IMR-90 (cell line): ENCODE data around the gene DSG1. TPM values are rescaled to one million over a fixed set of nuclear protein-coding genes. Genes with fewer than 3 reads are reported as not detected.

Source experiments
- ATAC-seq: fragments of 200-7000 bp; cut with Tn5 transposase; 2 replicates; pipeline ENCODE4 v1.9.1; 2020; ENCODE audit warnings: low read depth, mild to moderate bottlenecking, moderate library complexity
- BruUV-seq: library from RNA; stranded (reverse); fragments of 400-500 nt; replicated peaks from 2 replicates; lab custom pipeline; 2021; lab: Mats Ljungman, UMichigan
- CTCF ChIA-PET: fragments of 300-600 bp; formaldehyde crosslinking; extraction: SDS; loops from one replicate; lab custom pipeline; 2021; ENCODE audit warnings: antibody characterized with exemption; lab: Yijun Ruan, JAX
- POLR2A ChIA-PET: fragments of 300-600 bp; sonication (Branson Sonifier 250); formaldehyde crosslinking; loops from one replicate; lab custom pipeline; 2022; ENCODE audit warnings: antibody characterized with exemption; ENCODE audit not compliant: unreplicated experiment; lab: Charles Lee
- DNase-seq: peaks from one replicate; pipeline ENCODE4 v3.0.0; 2013
- H2AFZ ChIP-seq: replicated peaks from 2 replicates; pipeline ENCODE3; 2013; ENCODE audit warnings: low read length, mild to moderate bottlenecking; ENCODE audit not compliant: poor library complexity
- H2AK5ac ChIP-seq: 2 replicates; pipeline ENCODE4 v1.6.1; 2013; ENCODE audit warnings: low read depth, low read length, inconsistent platforms
- H2AK9ac ChIP-seq: replicated peaks from 2 replicates; pipeline ENCODE3; 2013; ENCODE audit warnings: mild to moderate bottlenecking, low read depth, low read length, moderate library complexity; ENCODE audit not compliant: poor library complexity
- H2BK120ac ChIP-seq: 2 replicates; pipeline ENCODE4 v1.6.1; 2013; ENCODE audit warnings: low read depth, low read length, inconsistent platforms
- H2BK15ac ChIP-seq: 3 replicates; pipeline ENCODE4 v1.6.1; 2013; ENCODE audit warnings: low read depth, low read length, inconsistent platforms
- H2BK20ac ChIP-seq: 2 replicates; pipeline ENCODE4 v1.6.1; 2013; ENCODE audit warnings: low read depth, mild to moderate bottlenecking, inconsistent platforms, low read length, moderate library complexity
- H2BK5ac ChIP-seq: 2 replicates; pipeline ENCODE4 v1.6.1; 2013; ENCODE audit warnings: mild to moderate bottlenecking, low read depth, low read length, inconsistent platforms; ENCODE audit not compliant: poor library complexity, severe bottlenecking
- H3K14ac ChIP-seq: replicated peaks from 2 replicates; pipeline ENCODE4 v1.6.1; 2013; ENCODE audit warnings: low read depth, low read length, inconsistent platforms
- H3K18ac ChIP-seq: 2 replicates; pipeline ENCODE4 v1.6.1; 2013; ENCODE audit warnings: low read depth, low read length, control low read depth
- H3K23ac ChIP-seq: 2 replicates; pipeline ENCODE4 v1.6.1; 2013; ENCODE audit warnings: low read depth, low read length, inconsistent platforms
- H3K27ac ChIP-seq: 2 replicates; pipeline ENCODE4 v1.5.1; 2013; ENCODE audit warnings: mild to moderate bottlenecking, control low read depth, low read length; ENCODE audit not compliant: insufficient read depth
- H3K27me3 ChIP-seq: 2 replicates; pipeline ENCODE4 v1.6.1; 2013; ENCODE audit warnings: low read length; ENCODE audit not compliant: control insufficient read depth, insufficient read depth
- H3K36me3 ChIP-seq: 2 replicates; pipeline ENCODE4 v1.6.1; 2013; ENCODE audit warnings: low read length, mixed read lengths; ENCODE audit not compliant: control insufficient read depth, insufficient read depth
- H3K4ac ChIP-seq: 2 replicates; pipeline ENCODE4 v1.6.1; 2013; ENCODE audit warnings: low read depth, low read length, inconsistent platforms
- H3K4me1 ChIP-seq: 2 replicates; pipeline ENCODE4 v1.6.1; 2013; ENCODE audit warnings: low read length, mixed read lengths; ENCODE audit not compliant: control insufficient read depth, insufficient read depth
- H3K4me2 ChIP-seq: 2 replicates; pipeline ENCODE4 v1.6.1; 2013; ENCODE audit warnings: low read depth, mild to moderate bottlenecking, control low read depth, low read length, moderate library complexity
- H3K4me3 ChIP-seq: 2 replicates; pipeline ENCODE4 v1.5.1; 2013; ENCODE audit warnings: low read depth, mild to moderate bottlenecking, control low read depth, low read length, moderate library complexity; ENCODE audit not compliant: insufficient read depth
- H3K56ac ChIP-seq: 2 replicates; pipeline ENCODE4 v1.6.1; 2013; ENCODE audit warnings: low read length, inconsistent platforms; ENCODE audit not compliant: insufficient read depth; ENCODE audit errors: extremely low read depth
- H3K79me1 ChIP-seq, 2 experiments: 2 replicates each; pipeline ENCODE4 v1.6.1; 2013; ENCODE audit warnings: low read length in 2 of 2, inconsistent platforms in 1 of 2, low read depth in 1 of 2
- H3K9ac ChIP-seq: 2 replicates; pipeline ENCODE4 v1.6.1; 2013; ENCODE audit warnings: low read depth, low read length, control low read depth
- H3K9me1 ChIP-seq: 2 replicates; pipeline ENCODE4 v1.6.1; 2013; ENCODE audit warnings: low read length, inconsistent platforms; ENCODE audit not compliant: insufficient read depth
- H3K9me3 ChIP-seq: 2 replicates; pipeline ENCODE4 v1.6.1; 2013; ENCODE audit warnings: low read length; ENCODE audit not compliant: control insufficient read depth, insufficient read depth
- H4K20me1 ChIP-seq: 2 replicates; pipeline ENCODE4 v1.6.1; 2013; ENCODE audit warnings: low read length, inconsistent platforms; ENCODE audit not compliant: insufficient read depth
- H4K5ac ChIP-seq: 2 replicates; pipeline ENCODE4 v1.6.1; 2013; ENCODE audit warnings: mild to moderate bottlenecking, low read depth, low read length, control low read depth
- H4K8ac ChIP-seq, 2 experiments: 2 replicates each; pipeline ENCODE4 v1.6.1; 2013; ENCODE audit warnings: low read depth in 2 of 2, low read length in 2 of 2, control low read depth in 1 of 2, inconsistent platforms in 1 of 2
- H4K91ac ChIP-seq: 2 replicates; pipeline ENCODE4 v1.6.1; 2013; ENCODE audit warnings: low read depth, low read length, inconsistent platforms; ENCODE audit not compliant: insufficient read depth
- BHLHE40 ChIP-seq: fragments of 150-350 bp; IDR thresholded peaks from 2 replicates; pipeline ENCODE4 v1.6.1; 2016; ENCODE audit warnings: mild to moderate bottlenecking, low read depth, low read length
- CHD1 ChIP-seq: IDR thresholded peaks from 2 replicates; pipeline ENCODE4 v1.6.1; 2012; ENCODE audit warnings: low read depth, low read length, improper control_type of control experiment
- MAFK ChIP-seq: IDR thresholded peaks from 2 replicates; pipeline ENCODE4 v1.6.1; 2012; ENCODE audit warnings: low read depth, low read length, improper control_type of control experiment
- MAZ ChIP-seq: IDR thresholded peaks from 2 replicates; pipeline ENCODE4 v1.6.1; 2012; ENCODE audit warnings: low read depth, mild to moderate bottlenecking, low read length, improper control_type of control experiment, moderate library complexity, borderline replicate concordance
- MXI1 ChIP-seq: IDR thresholded peaks from 2 replicates; pipeline ENCODE4 v1.6.1; 2012; ENCODE audit warnings: low read depth, mild to moderate bottlenecking, low read length, moderate library complexity, borderline replicate concordance
- POLR2A ChIP-seq: IDR thresholded peaks from 2 replicates; pipeline ENCODE4 v1.6.1; 2012; ENCODE audit warnings: mild to moderate bottlenecking, low read depth, low read length
- RAD21 ChIP-seq: IDR thresholded peaks from 2 replicates; pipeline ENCODE4 v1.6.1; 2012; ENCODE audit warnings: low read length, improper control_type of control experiment
- RCOR1 ChIP-seq: IDR thresholded peaks from 2 replicates; pipeline ENCODE4 v1.6.1; 2012; ENCODE audit warnings: mild to moderate bottlenecking, low read length, improper control_type of control experiment; ENCODE audit not compliant: insufficient replicate concordance
- SMC3 ChIP-seq: fragments of 150-350 bp; IDR thresholded peaks from 2 replicates; pipeline ENCODE4 v1.6.1; 2016; ENCODE audit warnings: low read depth, mild to moderate bottlenecking, antibody characterized with exemption, low read length, moderate library complexity
- WGBS, 2 experiments: methylation state at CpG; one replicate each; pipeline versions ENCODE4 v1.1.5 to v1.1.7; 2013; ENCODE audit warnings: missing lambda C conversion rate in 2 of 2; ENCODE audit not compliant: insufficient read length in 1 of 2; ENCODE audit errors: extremely low coverage in 2 of 2; 5-methylcytosine and 5-hydroxymethylcytosine counted together
- dilution Hi-C: fragments of 300-500 bp; cut with HindIII; formaldehyde crosslinking; loops from one replicate; pipeline ENCODE4 v1.14.3; 2018; ENCODE audit warnings: low sequenced_read_pairs; ENCODE audit not compliant: unreplicated experiment
- in situ Hi-C: fragments of 300-500 bp; cut with MboI; formaldehyde crosslinking; loops from 3 replicates; pipeline ENCODE4 v1.14.3; 2019; ENCODE audit warnings: low sequenced_read_pairs, inconsistent platforms, mixed read lengths
- intact Hi-C: fragments of 100-400 bp; cut with micrococcal nuclease; formaldehyde crosslinking; loops from 2 replicates; pipeline ENCODE4 v1.10.0; 2022
- polyA plus RNA-seq, 3 experiments: library from polyadenylated mRNA; depleted of rRNA; stranded (reverse); fragments of >200 nt; gene quantifications; 2 replicates each; pipeline ENCODE4 v1.2.3, GENCODE V29; 2012; ENCODE audit warnings: low replicate concordance in 1 of 3
- total RNA-seq: library from RNA; depleted of rRNA; stranded (reverse); fragments of >200 nt; gene quantifications from 2 replicates; pipeline ENCODE4 v1.2.3, GENCODE V29; 2012
- TF ChIP-seq, protein P1 (sequence below): fragments of 150-350 bp; IDR thresholded peaks from 2 replicates; pipeline ENCODE4 v1.6.1; 2017; ENCODE audit warnings: mild to moderate bottlenecking, antibody characterized with exemption, low read length, low read depth

DSG1 gene
- total and polyA plus RNA-seq, 2 of the 4 experiments (the other 2 are of a cell fraction), result not detected

DNA sequence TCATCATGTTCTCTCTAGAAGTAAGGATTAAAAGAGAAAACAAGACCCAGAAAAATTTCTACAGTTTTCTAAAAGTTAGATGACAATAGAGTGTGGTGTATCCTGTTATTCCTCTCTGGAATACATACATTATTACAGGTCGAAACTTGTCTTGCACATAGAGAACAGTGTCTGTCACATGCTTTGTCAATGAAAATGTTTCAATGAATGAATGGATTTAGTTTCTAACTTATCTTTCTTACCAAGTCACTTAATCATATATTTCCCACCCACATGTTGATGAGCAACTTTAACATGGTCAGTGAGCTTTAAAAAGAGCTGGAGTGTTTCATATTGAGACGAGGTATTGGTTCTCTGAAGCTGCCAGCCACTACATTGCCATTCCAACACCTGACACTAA, 63.0 kb downstream of the DSG1 start:
- Histone ChIP-seq H3K18ac (no peak overlapping the region), H4K5ac (no peak overlapping the region), H2BK120ac (no peak overlapping the region), H2AK5ac (no peak overlapping the region), H3K9me3 (no peaks in the 10 kb centered on the region), H3K79me1 (no peaks in the 10 kb centered on the region), H2BK5ac (no peak overlapping the region), H2AK9ac (no peak overlapping the region), H3K14ac (no peak overlapping the region), H2BK20ac (no peak overlapping the region), H2AFZ (no peak overlapping the region), H3K36me3 (no peaks in the 10 kb centered on the region), H3K4ac (no peak overlapping the region), H3K4me2 (no peak overlapping the region), H3K27me3 (no peaks in the 10 kb centered on the region), H3K4me3 (no peak overlapping the region), H3K23ac (no peak overlapping the region), H2BK15ac (no peak overlapping the region), H4K20me1 (no peaks in the 10 kb centered on the region), H3K9me1 (no peaks in the 10 kb centered on the region), H3K56ac (no peak overlapping the region), H3K9ac (no peak overlapping the region), H3K27ac (no peak overlapping the region), H4K91ac (no peak overlapping the region), H3K4me1 (no peaks in the 10 kb centered on the region), H4K8ac (no peak overlapping the region)
- POLR2A ChIA-PET, result no interaction called here
- WGBS, 2 experiments, result no CpG with 5 or more reads among the region's 2 CpGs
- intact Hi-C loops (no loop called here), dilution Hi-C loops (no loop called here), in situ Hi-C loops (no loop called here)
- CTCF ChIA-PET, result no interaction called here
- no TSS peak for BruUV-seq
- DNase-seq (no peak), ATAC-seq (no peak)
- no peak for TF ChIP-seq BHLHE40
- TF ChIP-seq POLR2A, result no peak
- no peak for TF ChIP-seq MAFK
- TF ChIP-seq SMC3, result no peak
- no peak for TF ChIP-seq MXI1
- no peak for TF ChIP-seq CHD1
- TF ChIP-seq RAD21, result no peak
- no peak for TF ChIP-seq RCOR1
- TF ChIP-seq, protein P1, sequence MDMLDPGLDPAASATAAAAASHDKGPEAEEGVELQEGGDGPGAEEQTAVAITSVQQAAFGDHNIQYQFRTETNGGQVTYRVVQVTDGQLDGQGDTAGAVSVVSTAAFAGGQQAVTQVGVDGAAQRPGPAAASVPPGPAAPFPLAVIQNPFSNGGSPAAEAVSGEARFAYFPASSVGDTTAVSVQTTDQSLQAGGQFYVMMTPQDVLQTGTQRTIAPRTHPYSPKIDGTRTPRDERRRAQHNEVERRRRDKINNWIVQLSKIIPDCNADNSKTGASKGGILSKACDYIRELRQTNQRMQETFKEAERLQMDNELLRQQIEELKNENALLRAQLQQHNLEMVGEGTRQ, result no peak
- TF ChIP-seq MAZ, result no peak
